SU-DHL-6 (cell line): ENCODE measurements around the gene TSHZ2.

Experiments used
- EZH2phosphoT487 ChIP-seq: fragments of 200-600 bp; sonication (generic), shearing (Covaris generic); conservative IDR thresholded peaks from 2 replicates; pipeline ENCODE4 v1.6.1; 2018; ENCODE audit warnings: mild to moderate bottlenecking, antibody characterized with exemption, low read length, moderate library complexity, mixed read lengths
- TF ChIP-seq, protein P1 (sequence below): fragments of 200-600 bp; sonication (generic); IDR thresholded peaks from one replicate; pipeline ENCODE4 v1.5.1; 2017; ENCODE audit warnings: antibody characterized with exemption, mild to moderate bottlenecking, low read length, moderate library complexity; ENCODE audit not compliant: insufficient read depth, poor library complexity, severe bottlenecking

DNA sequence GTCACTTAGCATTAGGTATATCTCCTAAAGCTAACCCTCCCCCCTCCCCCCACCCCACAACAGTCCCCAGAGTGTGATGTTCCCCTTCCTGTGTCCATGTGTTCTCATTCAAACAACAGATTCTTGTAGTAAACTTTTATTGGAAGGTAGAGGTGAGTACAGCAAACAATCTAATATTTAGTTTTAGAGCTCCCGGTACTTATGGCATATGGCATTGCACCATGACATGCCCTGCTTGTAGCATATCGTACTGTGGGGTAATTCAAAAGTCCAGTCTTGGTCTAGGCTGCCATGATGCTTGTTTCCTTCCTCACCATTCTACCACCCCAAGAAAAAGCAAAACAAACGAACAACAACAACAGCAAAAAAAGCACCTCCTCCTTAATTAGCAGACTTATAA lies 332.0 kb downstream of the TSHZ2 start:
- TF ChIP-seq EZH2phosphoT487, result no peak
- TF ChIP-seq, protein P1, sequence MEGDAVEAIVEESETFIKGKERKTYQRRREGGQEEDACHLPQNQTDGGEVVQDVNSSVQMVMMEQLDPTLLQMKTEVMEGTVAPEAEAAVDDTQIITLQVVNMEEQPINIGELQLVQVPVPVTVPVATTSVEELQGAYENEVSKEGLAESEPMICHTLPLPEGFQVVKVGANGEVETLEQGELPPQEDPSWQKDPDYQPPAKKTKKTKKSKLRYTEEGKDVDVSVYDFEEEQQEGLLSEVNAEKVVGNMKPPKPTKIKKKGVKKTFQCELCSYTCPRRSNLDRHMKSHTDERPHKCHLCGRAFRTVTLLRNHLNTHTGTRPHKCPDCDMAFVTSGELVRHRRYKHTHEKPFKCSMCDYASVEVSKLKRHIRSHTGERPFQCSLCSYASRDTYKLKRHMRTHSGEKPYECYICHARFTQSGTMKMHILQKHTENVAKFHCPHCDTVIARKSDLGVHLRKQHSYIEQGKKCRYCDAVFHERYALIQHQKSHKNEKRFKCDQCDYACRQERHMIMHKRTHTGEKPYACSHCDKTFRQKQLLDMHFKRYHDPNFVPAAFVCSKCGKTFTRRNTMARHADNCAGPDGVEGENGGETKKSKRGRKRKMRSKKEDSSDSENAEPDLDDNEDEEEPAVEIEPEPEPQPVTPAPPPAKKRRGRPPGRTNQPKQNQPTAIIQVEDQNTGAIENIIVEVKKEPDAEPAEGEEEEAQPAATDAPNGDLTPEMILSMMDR, result no peak
